Measurements from ENCODE around the gene LNPEP.
A peak's percentile ranks its signal among the peaks of the same experiment; 100 is the strongest.

The LNPEP gene

GRCh38 chr5:96963267-96963666, 27.4 kb downstream of the LNPEP start:
- DNase-seq = peak; percentile 59

- DNase-seq = no peak
These were observed 30.9 kb downstream of the LNPEP start for GRCh38 chr5:96966801-96967200.

GRCh38 chr5:96967400-96967799, 31.5 kb downstream of the LNPEP start:
- DNase-seq = no peak

DNA sequence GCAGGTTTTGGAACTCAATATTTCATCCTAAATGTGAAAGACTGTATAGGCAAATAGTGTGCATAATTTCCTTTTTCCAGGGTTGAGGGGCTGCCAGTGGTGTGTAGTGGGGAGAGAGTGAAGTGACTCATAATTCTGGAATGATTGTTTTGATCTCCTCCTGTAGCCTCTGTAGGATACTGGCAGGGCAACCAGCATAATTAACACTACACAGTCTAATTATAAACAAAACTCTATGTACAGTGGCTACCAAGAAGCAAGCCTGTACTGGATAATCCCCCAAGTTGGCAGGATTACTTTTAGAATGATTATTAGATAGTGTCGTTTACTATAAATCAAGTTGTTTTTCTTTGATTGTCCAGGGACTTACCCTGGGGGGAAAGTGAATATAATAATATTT, 32.2 kb downstream of the LNPEP start:
- DNase-seq = peak; percentile 52

- DNase-seq = peak; percentile 76
These were observed 32.7 kb downstream of the LNPEP start for GRCh38 chr5:96968614-96969013.

DNA sequence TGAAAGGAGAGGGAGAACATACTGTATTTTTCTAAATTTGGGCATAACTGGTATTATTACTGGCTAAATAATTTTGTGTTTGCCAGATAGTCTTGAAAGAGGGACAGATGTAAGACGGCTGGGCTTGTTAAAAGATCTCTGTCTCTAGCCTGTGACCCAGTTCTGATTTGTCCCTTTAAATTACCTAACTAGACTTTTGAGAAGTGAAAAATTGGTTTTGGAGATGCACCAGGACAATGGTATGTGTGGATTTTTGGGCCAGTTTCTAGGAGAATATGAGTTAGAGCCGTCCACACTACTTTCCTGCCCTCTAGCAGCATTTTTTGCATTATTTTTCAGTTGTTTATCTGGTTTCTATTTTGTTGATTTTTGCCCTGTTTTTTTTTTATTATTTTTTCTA, 33.5 kb downstream of the LNPEP start:
- no peak for DNase-seq

- no peak for DNase-seq
These were observed 36.9 kb downstream of the LNPEP start for GRCh38 chr5:96972599-96973334.

DNA sequence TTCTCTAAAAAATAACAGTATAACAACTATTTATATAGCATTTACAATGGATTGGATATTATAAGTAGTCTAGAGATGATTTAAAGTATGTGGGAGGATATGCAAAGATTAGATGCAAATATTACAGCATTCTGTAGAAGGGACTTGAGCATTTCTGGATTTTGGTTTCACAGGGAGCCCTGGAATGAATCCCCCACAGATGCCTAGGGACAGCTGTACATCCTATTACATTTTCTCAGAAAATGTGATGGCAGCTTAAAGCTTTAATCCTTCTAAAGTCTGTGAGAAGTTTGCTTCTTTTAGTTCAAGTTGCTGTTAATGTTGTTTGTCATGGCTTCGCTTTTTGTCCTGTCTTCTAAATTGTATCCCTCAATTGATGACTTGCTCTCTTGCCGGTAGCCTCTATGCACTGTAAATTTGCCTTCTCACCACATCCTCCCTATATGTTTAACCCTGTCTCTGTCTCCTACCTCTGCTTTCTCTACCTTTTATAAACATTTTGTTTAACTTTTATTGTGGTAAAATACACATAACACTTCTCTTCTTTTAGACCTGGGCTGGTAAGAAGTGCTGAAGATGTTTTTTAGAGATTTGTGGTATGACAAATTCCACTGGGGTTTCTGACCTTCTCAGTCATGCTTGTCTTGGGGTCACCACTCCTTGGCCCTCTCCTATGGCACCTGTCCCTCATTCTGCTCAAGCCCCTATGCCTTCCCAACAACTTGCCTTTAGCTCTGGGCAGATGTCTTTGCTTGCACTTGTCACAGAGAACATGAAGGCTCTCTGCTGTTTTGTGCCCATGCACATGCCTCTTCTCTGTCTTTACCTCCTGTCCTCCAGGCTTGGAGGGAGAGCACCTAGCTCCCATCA, 37.9 kb downstream of the LNPEP start:
- DNase-seq = peak; percentile 58

DNA sequence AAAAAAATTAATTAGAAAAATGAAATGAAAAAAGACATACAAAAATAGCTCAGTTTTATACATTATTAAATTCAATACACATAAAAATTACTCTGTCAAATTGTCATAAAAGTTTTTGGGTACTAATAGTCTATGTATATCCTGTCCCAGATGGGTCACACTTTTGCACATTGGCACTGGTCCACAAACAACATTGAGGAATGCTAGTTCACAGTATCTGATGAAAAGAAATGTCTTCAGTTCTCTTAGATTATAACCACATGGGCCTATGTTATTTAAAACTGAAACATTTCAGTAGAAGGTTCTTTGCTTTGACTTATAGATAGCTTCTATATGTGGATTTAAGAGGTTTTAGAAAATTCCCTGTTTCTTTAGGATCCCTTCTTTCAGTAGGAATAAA, 39.8 kb downstream of the LNPEP start:
- DNase-seq = no peak

DNA sequence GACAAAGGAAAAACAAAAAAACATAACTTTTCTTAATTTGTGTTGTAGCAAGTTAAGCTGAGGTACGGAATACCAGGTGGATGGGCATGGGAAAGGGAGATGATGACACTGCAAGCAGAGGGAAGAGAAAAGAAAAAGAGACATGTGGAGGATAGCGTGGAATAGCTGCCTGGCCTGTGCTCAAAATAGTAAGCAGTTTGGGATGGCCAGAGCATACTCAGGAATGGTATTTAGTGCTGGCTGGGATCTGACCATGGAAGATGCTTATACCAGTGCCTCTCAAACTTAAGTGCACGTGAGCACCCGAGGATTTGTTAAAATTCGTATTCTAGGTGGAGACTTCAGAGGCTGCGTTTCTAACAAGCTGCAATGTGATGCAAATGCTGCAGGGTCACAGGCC, 41.3 kb downstream of the LNPEP start:
- DNase-seq = no peak

- peak; percentile 63 for DNase-seq
These were observed 43.1 kb downstream of the LNPEP start for GRCh38 chr5:96978812-96979449.

DNA sequence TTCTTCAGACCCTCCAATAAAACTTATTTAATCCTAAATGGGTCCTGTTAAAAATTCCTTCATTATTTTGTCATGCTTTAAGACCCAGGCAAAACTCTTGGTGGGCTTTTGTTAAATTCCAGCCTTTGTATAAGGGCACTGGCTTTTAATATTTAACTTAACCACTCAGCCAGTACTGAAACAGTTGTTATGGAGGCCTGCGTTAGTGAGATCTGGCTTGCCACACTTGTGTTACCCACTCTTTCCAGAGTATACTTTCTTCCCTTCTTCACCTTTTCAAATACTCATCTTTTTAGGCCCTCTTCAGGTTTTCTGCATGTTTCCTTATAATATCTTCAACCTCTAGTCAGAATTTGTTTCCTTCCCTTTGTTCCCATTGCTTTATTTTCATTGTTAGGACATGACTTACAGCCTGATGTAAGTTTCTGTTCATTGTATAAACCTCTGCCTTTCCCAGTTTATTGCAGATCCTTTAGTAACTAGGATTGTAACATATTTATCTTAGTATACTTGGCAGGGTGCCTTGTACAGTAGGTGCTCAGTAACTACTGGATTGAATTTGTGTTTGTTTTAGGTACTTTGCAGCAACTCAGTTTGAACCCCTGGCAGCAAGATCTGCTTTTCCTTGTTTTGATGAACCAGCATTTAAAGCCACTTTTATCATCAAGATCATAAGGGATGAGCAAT, 48.8 kb downstream of the LNPEP start:
- DNase-seq = no peak

GRCh38 chr5:96986450-96986849, 50.6 kb downstream of the LNPEP start:
- DNase-seq = no peak

GRCh38 chr5:96990102-96990501, 54.2 kb downstream of the LNPEP start:
- DNase-seq = no peak

- DNase-seq = no peak
These were observed 55.8 kb downstream of the LNPEP start for GRCh38 chr5:96991708-96992107.

DNA sequence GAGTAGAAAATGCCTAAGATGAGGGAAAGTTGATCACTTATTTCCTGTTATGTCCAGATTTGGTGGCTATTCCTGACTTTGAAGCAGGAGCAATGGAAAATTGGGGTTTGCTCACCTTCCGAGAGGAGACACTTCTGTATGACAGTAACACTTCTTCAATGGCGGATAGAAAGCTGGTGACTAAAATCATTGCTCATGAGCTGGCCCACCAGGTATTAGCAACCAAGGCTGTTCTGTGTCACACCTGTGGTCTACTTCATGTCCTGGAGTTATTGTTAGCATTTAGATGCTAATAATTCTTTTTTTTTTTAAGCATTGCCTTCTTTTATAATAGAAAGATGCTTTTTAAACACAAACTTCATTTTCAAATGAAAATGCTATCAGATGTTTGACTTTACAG, 57.9 kb downstream of the LNPEP start:
- no peak for DNase-seq

GRCh38 chr5:96994493-96994892, 58.6 kb downstream of the LNPEP start:
- no peak for DNase-seq

- DNase-seq = no peak
These were observed 59.5 kb downstream of the LNPEP start for GRCh38 chr5:96995419-96995818.

GRCh38 chr5:96997265-96997859, 61.5 kb downstream of the LNPEP start:
- DNase-seq = peak; percentile 62

- DNase-seq = no peak
These were observed 64.0 kb downstream of the LNPEP start for GRCh38 chr5:96999856-97000255.

GRCh38 chr5:97000391-97000790, 64.5 kb downstream of the LNPEP start:
- no peak for DNase-seq

DNA sequence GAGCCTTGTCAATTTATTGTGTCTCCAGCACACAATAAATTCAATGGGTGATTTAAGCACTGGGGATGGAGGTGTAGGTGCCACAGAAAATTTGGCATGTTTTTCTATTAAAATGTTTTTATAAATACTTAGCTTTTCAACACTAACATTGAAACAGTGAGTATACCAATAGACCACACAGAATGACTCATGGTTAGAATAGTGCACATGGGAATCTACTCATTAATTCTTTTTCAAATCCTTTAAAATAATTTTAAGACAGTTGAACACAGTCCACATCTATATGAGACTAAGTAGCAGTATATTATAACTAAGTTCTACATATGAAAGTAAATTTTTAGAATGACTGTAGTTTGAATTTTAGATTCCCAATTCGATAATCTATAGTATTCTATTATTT, 67.1 kb downstream of the LNPEP start:
- DNase-seq = no peak

Measured in NCI-H82 (cell line).